Type B pancreatic cell (in vitro differentiated cells): ENCODE results near the gene SEC14L6. TPM values are rescaled to one million over a fixed set of nuclear protein-coding genes. Genes with fewer than 3 reads are reported as not detected.

Experiments
- DNase-seq: peaks from one replicate; pipeline ENCODE4 v3.0.0; 2021; ENCODE audit warnings: mixed read lengths; ENCODE audit not compliant: unreplicated experiment; ENCODE audit errors: extremely low spot score
- H3K27ac Mint-ChIP-seq: 2 replicates; pipeline ENCODE4 v1.8.0; 2021; ENCODE audit warnings: mild to moderate bottlenecking, mixed read lengths
- H3K27me3 Mint-ChIP-seq: 2 replicates; pipeline ENCODE4 v1.8.0; 2021; ENCODE audit warnings: mixed read lengths
- H3K36me3 Mint-ChIP-seq: 2 replicates; pipeline ENCODE4 v1.8.0; 2021; ENCODE audit warnings: mixed read lengths
- H3K4me1 Mint-ChIP-seq: one replicate; pipeline ENCODE4 v1.8.0; 2021; ENCODE audit warnings: mixed read lengths; ENCODE audit not compliant: unreplicated experiment
- H3K4me3 Mint-ChIP-seq: 2 replicates; pipeline ENCODE4 v1.8.0; 2021; ENCODE audit warnings: mild to moderate bottlenecking, mixed read lengths
- H3K9me3 Mint-ChIP-seq: 2 replicates; pipeline ENCODE4 v1.8.0; 2021; ENCODE audit warnings: mixed read lengths
- total RNA-seq: library from RNA; stranded (reverse); gene quantifications from 2 replicates; pipeline ENCODE4 v1.2.1, GENCODE V29; 2021; ENCODE audit warnings: low replicate concordance
- TF ChIP-seq, protein P1 (sequence below): fragments of 200-600 bp; sonication (generic); conservative IDR thresholded peaks from 2 replicates; pipeline ENCODE4 v1.5.0; 2021; ENCODE audit warnings: antibody characterized with exemption, mild to moderate bottlenecking

Gene SEC14L6
- total RNA-seq, 1 donor from 2014 or later, result 1.5 TPM

DNA sequence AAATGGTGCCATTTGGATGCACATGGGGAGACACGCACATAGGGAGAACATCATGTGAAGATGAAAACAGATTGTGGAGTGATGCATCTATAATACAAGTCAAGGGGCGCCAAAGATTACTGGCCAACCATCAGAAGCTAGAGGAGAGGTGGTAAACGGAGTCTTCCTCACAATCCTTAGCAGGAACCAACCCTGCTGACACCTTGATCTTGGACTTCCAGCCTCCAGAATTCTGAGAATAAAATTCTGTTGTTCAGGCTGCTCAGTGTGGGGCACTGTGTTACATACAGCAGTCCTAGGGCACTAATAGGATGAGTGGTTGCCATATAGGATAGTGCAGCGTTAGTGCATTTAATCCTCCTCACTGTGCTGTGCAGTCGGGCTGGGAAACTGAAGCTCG, 33.1 kb downstream of the SEC14L6 start:
- DNase-seq, result no peak
- Mint-ChIP-seq H3K9me3 (no peaks in the 10 kb centered on the region), H3K36me3 (no peaks in the 10 kb centered on the region), H3K4me1 (no peaks in the 10 kb centered on the region), H3K4me3 (no peak overlapping the region), H3K27ac (no peak overlapping the region), H3K27me3 (peaks cover 6% of the 10 kb centered on the region)
- TF ChIP-seq, protein P1, sequence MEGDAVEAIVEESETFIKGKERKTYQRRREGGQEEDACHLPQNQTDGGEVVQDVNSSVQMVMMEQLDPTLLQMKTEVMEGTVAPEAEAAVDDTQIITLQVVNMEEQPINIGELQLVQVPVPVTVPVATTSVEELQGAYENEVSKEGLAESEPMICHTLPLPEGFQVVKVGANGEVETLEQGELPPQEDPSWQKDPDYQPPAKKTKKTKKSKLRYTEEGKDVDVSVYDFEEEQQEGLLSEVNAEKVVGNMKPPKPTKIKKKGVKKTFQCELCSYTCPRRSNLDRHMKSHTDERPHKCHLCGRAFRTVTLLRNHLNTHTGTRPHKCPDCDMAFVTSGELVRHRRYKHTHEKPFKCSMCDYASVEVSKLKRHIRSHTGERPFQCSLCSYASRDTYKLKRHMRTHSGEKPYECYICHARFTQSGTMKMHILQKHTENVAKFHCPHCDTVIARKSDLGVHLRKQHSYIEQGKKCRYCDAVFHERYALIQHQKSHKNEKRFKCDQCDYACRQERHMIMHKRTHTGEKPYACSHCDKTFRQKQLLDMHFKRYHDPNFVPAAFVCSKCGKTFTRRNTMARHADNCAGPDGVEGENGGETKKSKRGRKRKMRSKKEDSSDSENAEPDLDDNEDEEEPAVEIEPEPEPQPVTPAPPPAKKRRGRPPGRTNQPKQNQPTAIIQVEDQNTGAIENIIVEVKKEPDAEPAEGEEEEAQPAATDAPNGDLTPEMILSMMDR, result no peak

DNA sequence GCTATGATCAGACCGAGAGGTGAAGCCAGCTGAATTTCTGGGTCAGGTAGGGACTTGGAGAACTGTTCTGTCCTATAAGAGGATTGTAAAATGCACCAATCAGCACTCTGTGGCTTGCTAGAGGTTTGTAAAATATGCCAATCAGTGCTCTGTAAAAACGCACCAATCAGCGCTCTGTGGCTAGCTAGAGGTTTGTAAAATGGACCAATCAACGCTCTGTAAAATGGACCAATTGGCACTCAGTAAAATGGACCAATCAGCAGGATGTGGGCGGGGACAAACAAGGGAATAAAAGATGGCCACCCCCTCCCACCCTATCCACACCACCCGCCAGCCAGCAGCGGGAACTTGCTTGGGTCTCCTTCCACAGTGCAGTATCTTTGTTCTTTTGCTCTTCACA, 34.6 kb downstream of the SEC14L6 start:
- Mint-ChIP-seq H3K4me3 (no peak overlapping the region), H3K27me3 (peaks cover 6% of the 10 kb centered on the region), H3K36me3 (no peaks in the 10 kb centered on the region), H3K27ac (no peak overlapping the region), H3K9me3 (no peaks in the 10 kb centered on the region), H3K4me1 (no peaks in the 10 kb centered on the region)
- DNase-seq, result no peak
- TF ChIP-seq, protein P1, result no peak

DNA sequence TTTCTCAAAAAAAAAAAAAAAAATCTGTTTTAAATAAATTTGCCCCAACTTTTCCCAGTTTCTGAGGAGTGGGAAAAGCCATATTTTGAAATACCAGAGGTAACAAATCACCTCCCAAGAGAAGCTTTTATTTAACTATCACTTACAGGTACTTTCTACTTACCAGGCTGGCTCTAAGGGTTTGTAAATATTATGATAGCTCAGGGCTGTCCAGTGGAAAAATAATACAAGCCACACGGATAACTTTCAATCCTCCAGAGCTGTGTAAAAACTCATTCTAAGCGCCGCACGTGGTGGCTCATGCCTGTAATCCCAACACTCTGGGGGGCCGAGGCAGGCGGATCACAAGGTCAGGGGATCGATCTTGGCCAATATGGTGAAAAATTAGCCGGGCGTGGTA, 35.4 kb downstream of the SEC14L6 start:
- Mint-ChIP-seq H3K4me3 (no peak overlapping the region), H3K4me1 (no peaks in the 10 kb centered on the region), H3K27me3 (peaks cover 10% of the 10 kb centered on the region), H3K9me3 (no peaks in the 10 kb centered on the region), H3K36me3 (no peaks in the 10 kb centered on the region), H3K27ac (no peak overlapping the region)
- TF ChIP-seq, protein P1, result no peak
- no peak for DNase-seq

DNA sequence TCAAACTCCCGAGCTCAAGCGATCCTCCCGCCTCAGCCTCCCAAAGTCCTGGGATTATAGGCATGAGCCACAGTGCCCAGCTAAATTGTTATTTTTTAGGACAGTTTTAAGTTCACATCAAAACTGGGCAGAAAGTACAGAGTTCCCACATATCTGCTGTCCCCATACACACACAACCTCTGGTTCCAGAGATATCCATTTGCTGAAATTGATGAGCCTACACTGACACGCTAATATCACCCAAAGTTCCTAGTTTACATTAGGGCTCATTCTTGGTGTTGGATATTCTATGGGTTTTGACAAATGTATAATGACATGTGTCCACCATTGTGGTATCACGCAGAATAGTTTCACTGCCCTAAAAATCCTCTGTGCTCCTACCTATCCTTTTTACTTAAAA, 38.3 kb downstream of the SEC14L6 start:
- no peaks in the 10 kb centered on the region for H3K9me3 Mint-ChIP-seq
- DNase-seq, result no peak
- H3K4me1 Mint-ChIP-seq, result no peaks in the 10 kb centered on the region
- H3K36me3 Mint-ChIP-seq, result no peaks in the 10 kb centered on the region
- H3K4me3 Mint-ChIP-seq, result no peak overlapping the region
- TF ChIP-seq, protein P1, result no peak
- peaks cover 14% of the 10 kb centered on the region for H3K27me3 Mint-ChIP-seq
- no peak overlapping the region for H3K27ac Mint-ChIP-seq

DNA sequence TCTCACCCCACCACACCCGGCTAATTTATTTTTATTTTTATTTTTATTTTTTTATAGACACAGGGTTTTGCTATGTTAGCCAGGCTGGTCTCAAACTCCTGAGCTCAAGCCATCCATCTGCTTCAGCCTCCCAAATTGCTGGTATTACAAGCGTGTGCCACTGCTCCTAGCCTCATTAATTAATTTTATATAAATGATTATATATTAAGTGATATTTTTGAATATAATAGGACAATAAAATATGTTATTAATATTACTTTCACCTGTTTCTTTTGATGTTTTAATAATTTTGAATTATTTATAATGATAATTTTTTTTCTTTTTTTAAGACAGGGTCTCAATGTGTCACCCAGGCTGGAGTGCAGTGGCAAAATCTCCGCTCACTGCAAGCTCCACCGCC, 38.9 kb downstream of the SEC14L6 start:
- Mint-ChIP-seq H3K9me3 (no peaks in the 10 kb centered on the region), H3K27me3 (peaks cover 14% of the 10 kb centered on the region), H3K27ac (no peak overlapping the region), H3K4me1 (no peaks in the 10 kb centered on the region), H3K36me3 (no peaks in the 10 kb centered on the region), H3K4me3 (no peak overlapping the region)
- TF ChIP-seq, protein P1, result no peak
- DNase-seq, result no peak

DNA sequence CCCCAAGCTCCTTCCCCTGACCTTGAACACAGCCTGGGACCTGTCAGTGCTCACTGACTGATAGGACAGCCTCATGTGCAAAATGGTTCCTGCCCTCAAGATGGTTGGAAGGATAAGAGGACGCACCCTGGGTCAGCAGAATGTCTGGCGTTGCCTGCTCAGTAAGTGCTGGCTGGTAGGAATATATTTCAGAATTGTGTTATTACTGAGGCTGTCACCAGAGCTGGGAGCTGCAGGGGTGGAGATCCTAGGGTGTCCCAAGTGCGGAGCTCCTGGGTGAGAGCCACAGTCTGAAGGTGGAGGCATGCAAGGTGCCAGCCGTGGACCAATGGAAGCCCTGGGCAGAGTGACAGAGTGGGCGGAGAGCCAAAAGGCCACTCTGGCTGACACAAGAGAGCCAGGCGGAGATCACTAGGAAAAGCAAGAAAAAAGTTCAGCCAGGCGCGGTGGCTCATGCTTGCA, 40.0 kb downstream of the SEC14L6 start:
- Mint-ChIP-seq H3K4me3 (no peak overlapping the region), H3K4me1 (no peaks in the 10 kb centered on the region), H3K9me3 (no peaks in the 10 kb centered on the region), H3K36me3 (no peaks in the 10 kb centered on the region), H3K27ac (no peak overlapping the region), H3K27me3 (peaks cover 14% of the 10 kb centered on the region)
- TF ChIP-seq, protein P1, result no peak
- DNase-seq, result no peak
